Endothelial cell of umbilical vein (primary cell): ENCODE results near the gene MOB3C. TPM values are rescaled to one million over a fixed set of nuclear protein-coding genes. Genes with fewer than 3 reads are reported as not detected.

ENCODE experiments used
- BruUV-seq: library from RNA; stranded (reverse); fragments of 400-500 nt; replicated peaks from 2 replicates; lab custom pipeline; 2021; lab: Mats Ljungman, UMichigan
- CTCF ChIA-PET: fragments of 300-600, 350-600 bp; sonication (Branson Sonifier 250); formaldehyde crosslinking; loops from one replicate; lab custom pipeline; 2021; ENCODE audit warnings: antibody characterized with exemption, inconsistent platforms; lab: Charles Lee
- POLR2A ChIA-PET: fragments of 300-600, 350-600 bp; sonication (Branson Sonifier 250); formaldehyde crosslinking; loops from one replicate; lab custom pipeline; 2021; ENCODE audit warnings: antibody characterized with exemption, inconsistent platforms; lab: Charles Lee
- DNase-seq: peaks from one replicate; pipeline ENCODE4 v3.0.0-alpha.2; 2011; ENCODE audit warnings: low read depth, low spot score
- FAIRE-seq: peaks from 2 replicates; lab custom pipeline; 2011; peaks lifted over from hg19 to GRCh38; lab: Jason Lieb, UNC
- H2AFZ ChIP-seq: 2 replicates; pipeline ENCODE4 v1.6.0; 2012; ENCODE audit warnings: low read depth, low read length, control low read depth, inconsistent platforms
- H3K27ac ChIP-seq: 2 replicates; pipeline ENCODE4 v1.5.1; 2011; ENCODE audit warnings: low read depth, mild to moderate bottlenecking, control low read depth, low read length, moderate library complexity; ENCODE audit not compliant: insufficient read depth
- H3K27me3 ChIP-seq, 2 experiments: 2 replicates each; pipeline versions ENCODE4 v1.6.0 to v1.6.1; 2011; ENCODE audit warnings: low read length in 2 of 2, mixed read lengths in 1 of 2; ENCODE audit not compliant: control insufficient read depth in 2 of 2, insufficient read depth in 2 of 2
- H3K36me3 ChIP-seq, 2 experiments: 2 replicates in 1 of 2; 3 replicates in 1 of 2; pipeline ENCODE4 v1.5.1; 2011; ENCODE audit warnings: low read length in 2 of 2, mild to moderate bottlenecking in 1 of 2, moderate library complexity in 1 of 2; ENCODE audit not compliant: control insufficient read depth in 2 of 2, insufficient read depth in 2 of 2; ENCODE audit errors: extremely low read depth in 1 of 2
- H3K4me1 ChIP-seq: 3 replicates; pipeline ENCODE4 v1.5.1; 2011; ENCODE audit warnings: mild to moderate bottlenecking, low read length; ENCODE audit not compliant: control insufficient read depth, insufficient read depth; ENCODE audit errors: extremely low read depth
- H3K4me2 ChIP-seq: 2 replicates; pipeline ENCODE4 v1.6.1; 2011; ENCODE audit warnings: low read length, control low read depth, mixed read lengths; ENCODE audit not compliant: insufficient read depth
- H3K4me3 ChIP-seq, 3 experiments: fragments of 200-600 bp in 1 of 3; sonication (generic), shearing (Covaris generic) in 1 of 3; replicated peaks in 1 of 3; 2 replicates each; pipeline ENCODE4 v1.5.1; 2011 to 2016; ENCODE audit warnings: control low read depth in 3 of 3, low read length in 3 of 3, mild to moderate bottlenecking in 2 of 3, inconsistent platforms in 1 of 3, low read depth in 1 of 3, moderate library complexity in 1 of 3; ENCODE audit not compliant: insufficient read depth in 1 of 3
- H3K79me2 ChIP-seq: 2 replicates; pipeline ENCODE4 v1.6.0; 2012; ENCODE audit warnings: low read length, inconsistent platforms; ENCODE audit not compliant: control insufficient read depth, insufficient read depth
- H3K9ac ChIP-seq: replicated peaks from 2 replicates; pipeline ENCODE3; 2011; ENCODE audit warnings: low read length, control low read depth; ENCODE audit not compliant: insufficient read depth; ENCODE audit errors: extremely low read depth
- H3K9me1 ChIP-seq: replicated peaks from 3 replicates; pipeline ENCODE4 v1.6.0; 2011; ENCODE audit warnings: mild to moderate bottlenecking, low read length; ENCODE audit not compliant: control insufficient read depth, insufficient read depth; ENCODE audit errors: extremely low read depth
- H3K9me3 ChIP-seq: replicated peaks from 2 replicates; pipeline ENCODE4 v1.5.1; 2012; ENCODE audit warnings: low read length, inconsistent platforms; ENCODE audit not compliant: control insufficient read depth, insufficient read depth
- H4K20me1 ChIP-seq: replicated peaks from 2 replicates; pipeline ENCODE3; 2011; ENCODE audit warnings: mild to moderate bottlenecking, low read length; ENCODE audit not compliant: control insufficient read depth, insufficient read depth; ENCODE audit errors: extremely low read depth
- EZH2 ChIP-seq: IDR thresholded peaks from 2 replicates; pipeline ENCODE4 v1.6.1; 2012; ENCODE audit warnings: borderline replicate concordance, low read depth, mild to moderate bottlenecking, moderate library complexity, low read length, inconsistent platforms; ENCODE audit not compliant: severe bottlenecking
- FOS ChIP-seq: IDR thresholded peaks from 2 replicates; pipeline ENCODE4 v1.6.1; 2011; ENCODE audit warnings: mild to moderate bottlenecking, low read length, moderate library complexity, borderline replicate concordance; ENCODE audit not compliant: insufficient read depth
- GATA2 ChIP-seq: IDR thresholded peaks from 2 replicates; pipeline ENCODE4 v1.7.0; 2011; ENCODE audit warnings: low read depth, mild to moderate bottlenecking, moderate library complexity, mixed read lengths, low read length; ENCODE audit not compliant: insufficient read length, insufficient read depth
- JUN ChIP-seq: IDR thresholded peaks from 2 replicates; pipeline ENCODE4 v1.6.1; 2011; ENCODE audit warnings: borderline replicate concordance, low read depth; ENCODE audit not compliant: insufficient read length, insufficient read depth
- MYC ChIP-seq: IDR thresholded peaks from one replicate; pipeline ENCODE4 v1.6.1; 2011; ENCODE audit warnings: mild to moderate bottlenecking, low read depth, low read length
- dilution Hi-C: fragments of 300-500 bp; cut with MboI; formaldehyde crosslinking; loops from one replicate; pipeline ENCODE4 v1.15.0; 2019; ENCODE audit warnings: low sequenced_read_pairs; ENCODE audit not compliant: extremely low pct_ligation_motif_present
- intact Hi-C: fragments of 100-400 bp; cut with micrococcal nuclease; formaldehyde crosslinking; loops from one replicate; pipeline ENCODE4 v1.10.0; 2022
- polyA plus RNA-seq, 4 experiments: library from polyadenylated mRNA; depleted of rRNA in 3 of 4; stranded (reverse) in 3 of 4; unstranded in 1 of 4; fragments of >200 nt; gene quantifications; 2 replicates each; pipeline versions ENCODE4 v1.2.1 to v1.2.3, GENCODE V29; 2011 to 2012; ENCODE audit warnings: missing spikeins in 1 of 4
- total RNA-seq: library from RNA; stranded (reverse); gene quantifications from 2 replicates; pipeline ENCODE4 v1.2.3, GENCODE V29; 2021
- TF ChIP-seq, protein P1 (sequence below), 2 donors: IDR thresholded peaks; 1 replicate in 1 of 2; 2 replicates in 1 of 2; pipeline ENCODE4 v1.5.1; 2011; ENCODE audit warnings: low read length in 2 of 2, mild to moderate bottlenecking in 2 of 2, moderate library complexity in 2 of 2, control low read depth in 1 of 2, inconsistent platforms in 1 of 2, low read depth in 1 of 2; ENCODE audit not compliant: insufficient read depth in 1 of 2; ENCODE audit errors: extremely low read depth in 1 of 2
- TF ChIP-seq, protein P2 (sequence below): IDR thresholded peaks from 2 replicates; pipeline ENCODE4 v1.6.1; 2011; ENCODE audit not compliant: insufficient read depth, insufficient read length

MOB3C gene
- total and polyA plus RNA-seq, 2 donors (not counting 3 experiments of a cell fraction or from before 2014, with no cell fraction given) = 6.1 to 8.4 TPM

GRCh38 chr1:46659307-46659870 lies 42.8 kb upstream of the MOB3C start:
- H3K79me2 ChIP-seq = no peaks in the 10 kb centered on the region
- dilution Hi-C loops = no loop called here
- no peaks in the 10 kb centered on the region for H3K27me3 ChIP-seq
- no peak for TF ChIP-seq FOS
- TF ChIP-seq, protein P1, sequence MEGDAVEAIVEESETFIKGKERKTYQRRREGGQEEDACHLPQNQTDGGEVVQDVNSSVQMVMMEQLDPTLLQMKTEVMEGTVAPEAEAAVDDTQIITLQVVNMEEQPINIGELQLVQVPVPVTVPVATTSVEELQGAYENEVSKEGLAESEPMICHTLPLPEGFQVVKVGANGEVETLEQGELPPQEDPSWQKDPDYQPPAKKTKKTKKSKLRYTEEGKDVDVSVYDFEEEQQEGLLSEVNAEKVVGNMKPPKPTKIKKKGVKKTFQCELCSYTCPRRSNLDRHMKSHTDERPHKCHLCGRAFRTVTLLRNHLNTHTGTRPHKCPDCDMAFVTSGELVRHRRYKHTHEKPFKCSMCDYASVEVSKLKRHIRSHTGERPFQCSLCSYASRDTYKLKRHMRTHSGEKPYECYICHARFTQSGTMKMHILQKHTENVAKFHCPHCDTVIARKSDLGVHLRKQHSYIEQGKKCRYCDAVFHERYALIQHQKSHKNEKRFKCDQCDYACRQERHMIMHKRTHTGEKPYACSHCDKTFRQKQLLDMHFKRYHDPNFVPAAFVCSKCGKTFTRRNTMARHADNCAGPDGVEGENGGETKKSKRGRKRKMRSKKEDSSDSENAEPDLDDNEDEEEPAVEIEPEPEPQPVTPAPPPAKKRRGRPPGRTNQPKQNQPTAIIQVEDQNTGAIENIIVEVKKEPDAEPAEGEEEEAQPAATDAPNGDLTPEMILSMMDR (IDR thresholded peaks at IDR 0.05; ENCODE audit: extremely low read depth in 1 of 2, insufficient read depth in 1 of 2, low read depth in 1 of 2, low read length in 2 of 2) = no peak
- TF ChIP-seq MYC = no peak
- TF ChIP-seq EZH2 = no peak
- TF ChIP-seq, protein P2, sequence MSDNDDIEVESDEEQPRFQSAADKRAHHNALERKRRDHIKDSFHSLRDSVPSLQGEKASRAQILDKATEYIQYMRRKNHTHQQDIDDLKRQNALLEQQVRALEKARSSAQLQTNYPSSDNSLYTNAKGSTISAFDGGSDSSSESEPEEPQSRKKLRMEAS = no peak
- TF ChIP-seq JUN = no peak
- TF ChIP-seq GATA2 = no peak
- H4K20me1 ChIP-seq = no peaks in the 10 kb centered on the region
- peaks cover 3 to 5% of the 10 kb centered on the region in 2 experiments for H3K36me3 ChIP-seq
- ChIA-PET POLR2A (no interaction called here), CTCF (no interaction called here)
- no peak overlapping the region for H3K27ac ChIP-seq
- intact Hi-C loops = no loop called here
- DNase-seq (no peak), FAIRE-seq (no peak)
- BruUV-seq = no TSS peak
- no peaks in the 10 kb centered on the region for H3K9me1 ChIP-seq
- no peak overlapping the region for H3K9ac ChIP-seq
- no peaks in the 10 kb centered on the region for H3K9me3 ChIP-seq
- H2AFZ ChIP-seq = no peak overlapping the region
- no peak overlapping the region for H3K4me3 ChIP-seq
- H3K4me2 ChIP-seq = no peak overlapping the region
- H3K4me1 ChIP-seq = no peaks in the 10 kb centered on the region
